ENCODE results near the gene EZR. TPM values are rescaled to one million over a fixed set of nuclear protein-coding genes. Genes with fewer than 3 reads are reported as not detected.

The EZR gene
- total and polyA plus RNA-seq, 2 of the 13 experiments (the other 11 are each of a cell fraction or from before 2014, with no cell fraction given), result 34.7 to 60.3 TPM

- TF ChIP-seq ZBTB40 (IDR thresholded peaks at IDR 0.05) (no peak), ZBTB40 (CRISPR knock-in tag; IDR thresholded peaks at IDR 0.05) (peak; percentile 72; the same call in 1 of the 2 replicates), RXRB (CRISPR knock-in tag; IDR thresholded peaks at IDR 0.05; ENCODE audit: borderline replicate concordance) (no peak; the same call in 1 of the 2 replicates), PRPF4 (IDR thresholded peaks at IDR 0.05; ENCODE audit: low read depth, low read length, poor library complexity, severe bottlenecking) (peak; percentile 16), ZNF343 (CRISPR knock-in tag; IDR thresholded peaks at IDR 0.05) (peak; percentile 77; the same call in 1 of the 2 replicates), SNAPC2 (CRISPR knock-in tag; IDR thresholded peaks at IDR 0.05) (peak; percentile 92; the same call in 1 of the 2 replicates), IRF2 (CRISPR knock-in tag; IDR thresholded peaks at IDR 0.05) (no peak; the same call in 1 of the 2 replicates), RFXANK (CRISPR knock-in tag; IDR thresholded peaks at IDR 0.05) (peak; percentile 72; the same call in 1 of the 2 replicates), ZSCAN31 (CRISPR knock-in tag; IDR thresholded peaks at IDR 0.05; ENCODE audit: low read depth) (no peak; the same call in 1 of the 2 replicates), ZNF180 (CRISPR knock-in tag; IDR thresholded peaks at IDR 0.05; ENCODE audit: borderline replicate concordance, low read depth) (no peak), BRF2 (CRISPR knock-in tag; IDR thresholded peaks at IDR 0.05) (peak; percentile 95), NFRKB (IDR thresholded peaks at IDR 0.05) (no peak), HOXA5 (CRISPR knock-in tag; IDR thresholded peaks at IDR 0.05) (peak; percentile 74; the same call in 1 of the 2 replicates), TSC22D2 (CRISPR knock-in tag; IDR thresholded peaks at IDR 0.05; ENCODE audit: borderline replicate concordance) (peak; percentile 90; the same call in 1 of the 2 replicates), MYPOP (CRISPR knock-in tag; IDR thresholded peaks at IDR 0.05) (peak; percentile 86), NFE2 (CRISPR knock-in tag; IDR thresholded peaks at IDR 0.05) (no peak), HOXD1 (CRISPR knock-in tag; IDR thresholded peaks at IDR 0.05) (no peak; the same call in none of the 2 replicates), MAX (IDR thresholded peaks at IDR 0.05) (peak; percentile 93), TAF15 (IDR thresholded peaks at IDR 0.05; ENCODE audit: low read depth, low read length, poor library complexity, severe bottlenecking) (peak; percentile 93)
Measured at GRCh38 chr6:158819213-158819976, at the start of gene EZR (continued).
